HG03520 (cell line): ENCODE data around the gene RASA3.
A peak's percentile ranks its signal among the peaks of the same experiment; 100 is the strongest.
"Not testable (repeated sequence)": the region's sequence is repeated elsewhere in the genome, so short reads cannot be mapped to it uniquely, and the experiment has no call there.

Source experiments
- ATAC-seq: cut with Tn5 transposase; IDR thresholded peaks from one replicate; pipeline ENCODE4 v1.9.1; 2021; ENCODE audit warnings: mild to moderate bottlenecking, moderate library complexity; ENCODE audit not compliant: unreplicated experiment

RASA3 gene

DNA sequence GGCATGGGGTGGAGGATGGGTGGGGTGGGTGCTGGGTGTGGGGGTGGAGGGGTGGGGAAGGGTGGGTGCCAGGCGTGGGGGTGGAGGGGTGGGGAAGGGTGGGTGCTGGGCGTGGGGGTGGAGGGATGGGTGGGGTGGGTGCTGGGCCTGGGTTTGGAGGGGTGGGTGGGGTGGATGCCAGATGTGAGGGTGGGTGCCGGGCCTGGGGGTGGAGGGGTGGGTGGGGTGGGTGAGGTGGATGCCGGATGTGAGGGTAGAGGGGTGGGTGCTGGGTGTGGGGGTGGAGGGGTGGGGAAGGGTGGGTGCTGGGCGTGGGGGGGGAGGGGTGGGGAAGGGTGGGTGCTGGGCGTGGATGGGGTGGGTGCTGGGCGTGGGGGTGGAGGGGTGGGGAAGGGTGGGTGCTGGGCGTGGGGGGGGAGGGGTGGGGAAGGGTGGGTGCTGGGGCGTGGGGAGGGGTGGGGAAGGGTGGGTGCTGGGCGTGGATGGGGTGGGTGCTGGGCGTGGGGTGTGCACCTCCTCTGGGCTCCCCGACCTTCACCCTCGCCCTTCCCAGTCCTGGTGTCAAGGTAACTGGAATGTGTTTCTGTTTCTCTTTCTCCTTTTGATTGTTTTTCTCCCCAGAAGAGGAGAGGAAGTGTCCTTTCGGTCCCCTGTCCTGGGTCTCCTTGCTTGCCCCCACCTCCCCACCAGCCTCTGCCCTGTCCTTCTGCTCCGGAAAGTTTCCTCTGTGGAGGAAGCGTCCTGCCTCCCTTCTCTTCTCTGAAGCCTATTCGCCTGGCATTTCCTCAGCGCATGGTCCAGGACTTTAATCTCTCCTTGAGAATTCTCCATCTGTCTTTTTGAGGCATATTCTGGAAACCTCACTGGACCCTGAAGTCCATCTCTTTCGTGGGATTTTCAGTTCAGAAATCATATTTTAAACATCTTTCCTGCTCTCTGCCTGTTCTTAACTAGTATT is 23.8 kb upstream of the RASA3 start:
- no peak for ATAC-seq

DNA sequence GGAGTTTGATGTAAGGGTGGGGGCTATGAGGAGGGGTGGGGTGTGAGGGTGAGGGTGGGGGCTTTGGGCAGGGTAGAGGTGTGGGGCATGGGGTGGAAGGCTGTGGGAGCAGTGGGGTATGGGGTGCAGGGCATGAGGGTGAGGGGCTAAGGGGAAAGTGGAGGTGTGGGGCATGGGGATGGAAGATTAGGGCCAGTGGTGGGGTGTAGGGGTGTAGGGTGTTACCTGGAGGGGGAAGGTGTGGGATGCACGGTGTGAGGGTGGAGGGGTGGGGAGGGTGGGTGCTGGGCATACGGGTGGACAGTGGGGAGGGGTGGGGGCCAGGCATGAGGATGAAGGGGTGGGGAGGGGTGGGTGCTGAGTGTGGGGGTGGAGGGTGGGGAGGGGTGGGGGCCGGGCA is 22.9 kb upstream of the RASA3 start:
- no peak for ATAC-seq

DNA sequence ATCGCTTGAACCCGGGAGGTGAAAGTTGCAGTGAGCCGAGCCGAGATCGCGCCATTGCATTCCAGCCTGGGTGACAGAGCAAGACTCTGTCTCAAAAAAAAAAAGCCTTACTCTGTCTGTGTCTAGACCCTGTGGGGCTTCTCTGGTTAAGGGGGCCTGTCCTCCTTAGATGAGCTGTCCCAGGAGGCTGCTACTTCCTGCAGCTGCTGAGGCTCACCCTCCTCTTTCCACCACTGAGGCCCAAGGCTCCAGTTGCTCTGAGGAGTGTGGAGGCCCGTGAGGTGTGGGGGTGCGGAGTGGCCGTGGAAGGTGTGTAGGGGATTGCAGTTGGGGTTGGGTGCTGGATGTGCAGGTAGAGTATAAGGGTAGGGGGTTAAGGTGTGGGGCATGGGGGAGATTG is 22.1 kb upstream of the RASA3 start:
- ATAC-seq, result no peak

DNA sequence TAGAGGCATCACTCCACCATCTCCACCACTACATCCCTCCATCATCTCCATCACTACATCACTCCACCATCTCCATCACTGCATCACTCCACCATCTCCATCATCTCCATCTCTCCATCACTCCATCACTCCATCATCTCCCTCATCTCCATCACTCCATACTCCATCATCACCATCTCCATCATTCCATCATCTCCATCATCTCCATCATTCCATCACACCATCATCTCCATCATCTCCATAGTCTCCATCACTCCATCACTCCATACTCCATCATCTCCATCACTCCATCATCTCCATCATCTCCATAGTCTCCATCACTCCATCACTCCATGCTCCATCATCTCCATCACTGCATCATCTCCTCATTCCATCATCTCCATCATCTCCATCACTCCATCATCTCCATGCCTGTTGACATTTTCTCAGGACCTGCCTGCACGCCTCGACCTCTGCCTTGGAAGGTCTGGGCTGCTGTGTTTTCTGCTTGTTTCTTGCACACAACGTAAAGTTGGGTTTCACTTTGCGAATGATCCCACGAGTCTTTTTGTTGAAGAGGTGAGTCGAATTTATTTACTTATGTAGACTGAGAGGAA is 21.2 kb upstream of the RASA3 start:
- no peak for ATAC-seq

DNA sequence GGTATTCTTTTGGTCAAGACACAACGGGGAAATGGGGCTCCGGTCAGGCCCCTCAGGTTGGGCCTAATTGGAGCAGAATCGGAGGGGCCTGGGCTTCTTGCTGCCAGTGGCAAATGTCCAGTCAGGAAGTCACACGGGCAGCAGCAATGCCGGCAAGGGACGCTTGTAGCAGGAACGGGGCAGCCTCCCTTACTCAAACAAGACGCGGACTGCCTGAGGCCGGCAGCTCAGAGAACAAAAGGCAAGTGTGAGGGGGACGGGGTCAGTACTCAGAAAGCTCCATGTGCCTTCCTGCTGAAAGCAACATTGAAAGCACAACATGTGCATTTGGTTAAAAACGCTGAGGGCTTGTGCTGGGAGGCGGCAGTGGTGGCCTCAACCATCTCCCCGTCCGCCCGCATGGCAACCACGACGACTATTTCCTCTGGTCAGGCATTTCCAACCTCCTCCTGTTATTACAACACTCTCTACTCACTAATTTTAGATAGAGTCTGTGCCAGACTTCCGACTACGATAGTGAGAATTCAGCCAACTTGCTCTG is 20.5 kb upstream of the RASA3 start:
- ATAC-seq, result no peak

- ATAC-seq, result no peak
Measured at GRCh38 chr13:114152285-114152645, 19.8 kb upstream of the RASA3 start.

- no peak for ATAC-seq
Measured at GRCh38 chr13:114151565-114152284, 19.3 kb upstream of the RASA3 start.

- no peak for ATAC-seq
Measured at GRCh38 chr13:114151031-114151430, 18.6 kb upstream of the RASA3 start.

DNA sequence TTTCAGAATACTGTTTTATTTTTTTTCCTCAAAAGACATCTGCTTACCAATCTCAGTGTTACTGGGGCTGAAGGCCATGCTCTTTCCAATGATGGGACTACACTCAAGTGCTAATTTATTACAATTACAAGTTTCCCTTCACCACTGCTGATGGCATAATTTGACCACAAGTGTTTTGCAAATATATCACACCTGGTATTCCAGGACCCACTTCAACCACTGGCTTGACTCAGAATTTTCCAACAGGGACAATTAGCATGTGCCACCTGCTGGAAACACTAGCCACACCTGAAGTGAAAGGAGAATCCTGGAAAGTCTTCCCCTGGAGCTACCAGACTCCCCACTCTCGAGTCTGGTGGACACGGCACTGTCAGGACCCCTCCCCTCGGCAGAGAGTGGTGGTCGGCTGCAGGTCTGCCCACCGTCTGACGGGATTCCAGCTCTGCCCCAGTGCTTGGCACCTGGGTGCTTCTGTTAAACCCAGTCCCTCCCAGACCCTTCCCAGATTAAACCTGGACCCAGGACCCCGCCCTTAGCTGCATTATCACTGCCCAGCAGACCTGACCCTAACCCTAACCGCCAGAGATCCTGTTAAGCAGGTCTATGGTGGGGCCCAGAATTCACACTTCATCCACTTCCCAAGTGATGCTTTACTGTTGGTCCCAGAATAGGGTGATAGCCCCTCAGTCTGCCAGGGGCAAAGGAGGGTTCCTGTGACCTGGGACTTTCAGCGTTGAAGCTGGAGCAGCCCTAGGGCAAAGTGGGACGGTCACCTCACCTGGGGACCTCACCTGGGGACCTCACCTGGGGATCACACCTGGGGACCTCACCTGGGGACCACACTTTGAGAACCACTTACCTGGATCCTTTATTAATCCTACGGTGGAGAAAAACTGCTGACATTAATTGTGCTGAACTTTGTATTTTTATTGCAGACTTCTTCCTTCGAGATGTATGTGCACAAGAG is 17.6 kb upstream of the RASA3 start:
- ATAC-seq, result no peak

- not testable (repeated sequence) for ATAC-seq
Measured at GRCh38 chr13:114148886-114149285, 16.5 kb upstream of the RASA3 start.

- peak; percentile 70 for ATAC-seq
Measured at GRCh38 chr13:114148521-114148855, 16.1 kb upstream of the RASA3 start.

- ATAC-seq, result peak; percentile 21
Measured at GRCh38 chr13:114147803-114148520, 15.5 kb upstream of the RASA3 start.

DNA sequence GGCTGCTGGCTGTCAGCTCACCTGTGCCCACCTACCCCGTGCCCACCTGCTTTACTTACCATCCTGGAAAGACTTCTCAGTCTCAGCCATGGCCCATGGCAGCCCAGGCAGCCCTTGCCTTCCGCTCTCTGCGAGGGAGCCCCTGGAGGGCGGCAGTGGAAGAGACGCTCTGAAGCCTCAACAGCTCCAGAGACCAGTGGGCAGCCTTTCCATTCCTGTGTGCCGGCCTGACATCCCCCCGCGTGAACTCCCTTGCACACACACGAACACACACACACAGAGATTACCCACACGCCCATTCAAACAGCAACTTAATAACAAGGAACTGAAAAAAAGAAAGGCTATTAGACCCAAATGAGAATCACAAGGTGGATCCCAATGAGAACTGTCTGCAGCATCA is 14.2 kb upstream of the RASA3 start:
- no peak for ATAC-seq

GRCh38 chr13:114146173-114146572 is 13.8 kb upstream of the RASA3 start:
- no peak for ATAC-seq

GRCh38 chr13:114145722-114146121 is 13.3 kb upstream of the RASA3 start:
- no peak for ATAC-seq

- ATAC-seq, result no peak
Measured at GRCh38 chr13:114145256-114145655, 12.8 kb upstream of the RASA3 start.

GRCh38 chr13:114144606-114145244 is 12.3 kb upstream of the RASA3 start:
- no peak for ATAC-seq

DNA sequence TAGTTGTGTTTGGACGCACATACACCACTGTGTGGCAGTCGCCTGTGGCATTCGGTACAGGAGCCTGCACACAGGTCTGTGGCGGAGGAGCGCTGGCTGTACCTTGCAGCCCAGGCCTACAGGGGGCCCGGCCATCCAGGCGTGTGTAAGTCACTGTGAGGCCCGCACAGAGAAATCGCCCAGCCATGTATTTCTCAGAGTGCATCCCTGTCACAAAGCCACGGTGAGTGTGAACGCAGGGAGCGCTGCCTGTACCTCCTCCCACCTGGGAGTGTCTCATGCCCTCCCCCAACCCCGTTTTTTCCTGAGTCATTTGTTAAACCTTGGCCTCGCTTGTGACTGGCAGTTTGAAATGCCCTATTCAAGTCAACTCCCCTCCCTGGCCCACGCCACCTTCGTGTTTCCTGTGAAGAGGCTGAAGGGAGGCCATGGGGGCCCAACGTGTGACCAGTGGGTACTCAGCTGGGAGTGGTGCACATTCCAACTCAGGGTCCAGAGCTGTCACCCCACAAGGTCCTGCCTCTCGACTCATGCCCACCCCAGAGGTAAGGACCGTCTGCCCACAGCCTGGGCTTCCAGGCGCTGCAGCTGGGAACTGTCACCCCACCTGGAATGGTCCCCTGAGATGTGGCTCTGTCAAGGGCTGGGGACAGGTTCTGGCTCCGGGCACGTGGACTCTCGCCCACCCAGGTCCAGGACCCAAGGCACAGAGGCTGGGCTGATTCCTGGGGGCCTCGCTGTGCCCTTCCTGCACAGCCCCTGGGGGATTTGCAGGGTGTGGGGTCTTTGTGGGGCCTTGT is 11.6 kb upstream of the RASA3 start:
- ATAC-seq, result peak; percentile 51
